ENCODE results near the gene ATF6. TPM values are rescaled to one million over a fixed set of nuclear protein-coding genes. Genes with fewer than 3 reads are reported as not detected.

ATF6 gene
- total RNA-seq, 1 experiment from 2014 or later, result 16.4 TPM

- intact Hi-C loops (cut with micrococcal nuclease; ENCODE audit: unreplicated experiment) (no loop called here), in situ Hi-C loops (cut with HindIII; ENCODE audit: low pct_unique_long_range_greater_than_20kb, low sequenced_read_pairs) (no loop called here)
- Histone ChIP-seq H3K4me1 (ENCODE audit: control insufficient read depth, insufficient read depth, low read length) (no peaks in the 10 kb centered on the region), H3K27ac (ENCODE audit: low read length) (no peak overlapping the region), H3K36me3 (ENCODE audit: control insufficient read depth, insufficient read depth, low read length) (no peaks in the 10 kb centered on the region), H3K9me3 (ENCODE audit: control insufficient read depth, insufficient read depth, low read depth, low read length) (no peaks in the 10 kb centered on the region), H3K4me3 (ENCODE audit: low read depth in 2 of 2, low read length in 2 of 2) (no peak overlapping the region), H3K27me3 (ENCODE audit: control insufficient read depth, insufficient read depth, low read length) (no peaks in the 10 kb centered on the region)
- BruUV-seq (replicated peaks), result no TSS peak
- no peak for ATAC-seq
- TF ChIP-seq SIN3A (IDR thresholded peaks at IDR 0.05; ENCODE audit: borderline replicate concordance, insufficient read depth, low read depth, low read length), result no peak
- no peak for TF ChIP-seq TCF7L2 (IDR thresholded peaks at IDR 0.05; ENCODE audit: low read depth, low read length)
- no peak for TF ChIP-seq POLR2AphosphoS5 (IDR thresholded peaks at IDR 0.05; ENCODE audit: low read depth, low read length)
- TF ChIP-seq REST (IDR thresholded peaks at IDR 0.05; ENCODE audit: insufficient read depth in 1 of 2, low read depth in 2 of 2, low read length in 1 of 2), result no peak
- TF ChIP-seq CTCF (IDR thresholded peaks at IDR 0.05), result no peak
- CTCF ChIA-PET, result no interaction called here
- POLR2A ChIA-PET, result no interaction called here
- no peak for DNase-seq (ENCODE audit: low read depth, low spot score)
Observed at GRCh38 chr1:161943737-161944136, 177.6 kb downstream of the ATF6 start.

GRCh38 chr1:161944381-161944780 lies 178.3 kb downstream of the ATF6 start:
- POLR2A ChIA-PET, result no interaction called here
- CTCF ChIA-PET, result no interaction called here

More at GRCh38 chr1:161944381-161944780, 178.3 kb downstream of the ATF6 start:
- intact Hi-C loops (cut with micrococcal nuclease; ENCODE audit: unreplicated experiment), result no loop called here
- no peaks in the 10 kb centered on the region for H3K4me1 ChIP-seq (ENCODE audit: control insufficient read depth, insufficient read depth, low read length)
- no peak overlapping the region for H3K27ac ChIP-seq (ENCODE audit: low read length)
- in situ Hi-C loops (cut with HindIII; ENCODE audit: low pct_unique_long_range_greater_than_20kb, low sequenced_read_pairs), result no loop called here
- ATAC-seq (no peak), DNase-seq (ENCODE audit: low read depth, low spot score) (no peak)
- H3K9me3 ChIP-seq (ENCODE audit: control insufficient read depth, insufficient read depth, low read depth, low read length), result no peaks in the 10 kb centered on the region
- no peaks in the 10 kb centered on the region for H3K36me3 ChIP-seq (ENCODE audit: control insufficient read depth, insufficient read depth, low read length)
- no peak for TF ChIP-seq POLR2AphosphoS5 (IDR thresholded peaks at IDR 0.05; ENCODE audit: low read depth, low read length)
- TF ChIP-seq CTCF (IDR thresholded peaks at IDR 0.05), result no peak
- no peak for TF ChIP-seq SIN3A (IDR thresholded peaks at IDR 0.05; ENCODE audit: borderline replicate concordance, insufficient read depth, low read depth, low read length)
- no peak for TF ChIP-seq REST (IDR thresholded peaks at IDR 0.05; ENCODE audit: insufficient read depth in 1 of 2, low read depth in 2 of 2, low read length in 1 of 2)
- TF ChIP-seq TCF7L2 (IDR thresholded peaks at IDR 0.05; ENCODE audit: low read depth, low read length), result no peak
- H3K27me3 ChIP-seq (ENCODE audit: control insufficient read depth, insufficient read depth, low read length), result no peaks in the 10 kb centered on the region
- no TSS peak for BruUV-seq (replicated peaks)
- H3K4me3 ChIP-seq (ENCODE audit: low read depth in 2 of 2, low read length in 2 of 2), result no peak overlapping the region

Data from Panc1 (cell line).